ENCODE data around the gene ARID1B. TPM values are rescaled to one million over a fixed set of nuclear protein-coding genes. Genes with fewer than 3 reads are reported as not detected.

The ARID1B gene
- total RNA-seq, 1 donor from 2014 or later: 18.5 TPM

DNA sequence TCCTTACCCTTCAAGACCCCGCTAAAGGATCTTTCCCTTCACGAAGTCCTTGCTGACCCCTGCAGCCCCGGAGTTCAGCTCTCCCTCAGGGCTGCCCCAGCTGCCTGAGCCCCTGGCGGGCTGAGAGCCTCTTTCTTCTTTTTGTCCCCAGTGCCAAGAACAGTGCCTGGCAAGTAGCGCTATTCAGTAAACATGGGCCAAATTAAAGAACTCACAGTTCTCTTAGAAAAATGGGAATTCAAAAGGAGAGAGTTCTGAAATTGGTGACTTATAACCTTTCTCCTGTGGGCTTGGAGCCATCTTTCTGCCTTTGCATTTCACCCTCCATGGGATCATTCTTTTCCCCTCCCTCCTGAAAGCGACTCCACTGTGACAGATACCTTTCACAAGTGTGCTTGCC, 318.9 kb downstream of the ARID1B start:
- DNase-seq (ENCODE audit: low read depth): no peak
- no peak overlapping the region for H3K4me3 ChIP-seq (ENCODE audit: low read depth, low read length)
- TF ChIP-seq, protein P1, sequence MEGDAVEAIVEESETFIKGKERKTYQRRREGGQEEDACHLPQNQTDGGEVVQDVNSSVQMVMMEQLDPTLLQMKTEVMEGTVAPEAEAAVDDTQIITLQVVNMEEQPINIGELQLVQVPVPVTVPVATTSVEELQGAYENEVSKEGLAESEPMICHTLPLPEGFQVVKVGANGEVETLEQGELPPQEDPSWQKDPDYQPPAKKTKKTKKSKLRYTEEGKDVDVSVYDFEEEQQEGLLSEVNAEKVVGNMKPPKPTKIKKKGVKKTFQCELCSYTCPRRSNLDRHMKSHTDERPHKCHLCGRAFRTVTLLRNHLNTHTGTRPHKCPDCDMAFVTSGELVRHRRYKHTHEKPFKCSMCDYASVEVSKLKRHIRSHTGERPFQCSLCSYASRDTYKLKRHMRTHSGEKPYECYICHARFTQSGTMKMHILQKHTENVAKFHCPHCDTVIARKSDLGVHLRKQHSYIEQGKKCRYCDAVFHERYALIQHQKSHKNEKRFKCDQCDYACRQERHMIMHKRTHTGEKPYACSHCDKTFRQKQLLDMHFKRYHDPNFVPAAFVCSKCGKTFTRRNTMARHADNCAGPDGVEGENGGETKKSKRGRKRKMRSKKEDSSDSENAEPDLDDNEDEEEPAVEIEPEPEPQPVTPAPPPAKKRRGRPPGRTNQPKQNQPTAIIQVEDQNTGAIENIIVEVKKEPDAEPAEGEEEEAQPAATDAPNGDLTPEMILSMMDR (conservative IDR thresholded peaks at IDR 0.05; ENCODE audit: low read depth, low read length): no peak

DNA sequence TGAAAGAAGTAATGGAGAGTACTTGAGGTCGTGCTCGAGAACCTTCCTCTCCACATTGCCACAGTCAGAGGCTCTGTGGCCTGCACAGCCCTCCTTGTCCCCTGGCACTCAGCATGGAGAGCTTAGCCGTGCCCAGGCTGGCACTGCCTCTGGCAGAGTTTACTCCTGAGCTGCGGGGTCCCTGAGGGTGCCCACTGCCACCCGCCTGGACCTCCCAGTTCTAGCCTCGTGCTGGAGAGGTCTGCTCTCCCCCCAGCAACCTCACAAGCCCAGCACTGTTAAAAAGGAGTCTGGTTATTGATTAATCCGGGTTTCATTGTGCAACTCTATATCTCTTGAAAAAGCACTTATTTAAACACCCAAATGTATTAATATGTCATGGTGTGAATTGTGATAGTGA, 319.3 kb downstream of the ARID1B start:
- no peak for DNase-seq (ENCODE audit: low read depth)
- TF ChIP-seq, protein P1 (conservative IDR thresholded peaks at IDR 0.05; ENCODE audit: low read depth, low read length): no peak

DNA sequence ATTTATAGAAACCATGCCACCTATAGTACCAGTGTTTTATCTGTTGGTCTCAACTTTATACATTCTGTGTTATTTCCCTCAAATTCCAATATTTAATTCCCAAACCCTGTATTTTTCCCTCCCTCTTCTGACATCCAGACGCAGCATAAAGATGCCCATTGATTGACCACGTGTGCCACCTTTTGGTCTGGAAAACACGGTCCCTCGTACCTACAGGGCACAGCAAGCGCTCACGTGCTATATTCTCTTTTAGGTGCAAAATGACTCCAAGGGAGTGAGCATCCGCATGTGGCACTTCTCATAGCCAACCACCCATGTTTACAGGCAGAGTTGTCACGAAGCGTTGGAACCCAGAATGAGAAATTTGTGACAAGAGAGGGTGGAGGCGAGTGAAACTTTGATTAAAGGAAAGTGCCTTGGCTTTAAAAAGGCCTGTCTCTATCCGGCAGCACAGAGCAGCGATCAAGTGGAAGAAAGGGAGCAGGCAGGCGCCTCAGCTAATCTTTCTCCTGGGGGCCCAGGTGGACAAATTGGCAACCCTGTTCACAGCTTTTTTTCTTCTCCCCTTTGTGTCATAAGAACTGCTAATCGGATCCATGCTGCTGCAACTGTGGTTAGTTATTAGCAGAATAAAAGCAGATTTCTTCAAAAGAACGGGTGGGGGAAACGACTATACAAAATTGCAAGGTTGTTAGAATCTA, 320.2 kb downstream of the ARID1B start:
- H3K4me3 ChIP-seq (ENCODE audit: low read depth, low read length): no peak overlapping the region
- DNase-seq (ENCODE audit: low read depth): no peak
- TF ChIP-seq, protein P1 (conservative IDR thresholded peaks at IDR 0.05; ENCODE audit: low read depth, low read length): no peak

More for the DNA sequence above, 319.3 kb downstream of the ARID1B start:
- H3K4me3 ChIP-seq (ENCODE audit: low read depth, low read length): no peak overlapping the region

DNA sequence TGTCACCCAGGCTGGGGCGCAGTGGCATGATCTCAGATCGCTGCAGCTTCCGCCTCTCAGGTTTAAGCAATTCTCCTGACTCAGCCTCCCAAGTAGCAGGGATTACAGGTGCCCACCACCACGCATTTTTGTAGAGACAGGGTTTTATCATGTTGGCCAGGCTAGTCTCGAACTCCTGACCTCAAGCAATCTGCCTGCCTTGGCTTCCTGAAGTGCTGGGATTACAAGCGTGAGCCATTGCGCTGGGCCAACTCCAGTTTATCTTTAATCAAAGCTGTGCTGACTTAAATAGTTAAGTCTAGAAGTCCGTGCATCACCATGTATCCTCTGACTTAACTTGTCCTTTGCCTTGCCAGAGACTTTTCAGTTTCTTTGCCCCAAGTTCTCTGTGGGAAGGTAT, 321.8 kb downstream of the ARID1B start:
- TF ChIP-seq, protein P1 (conservative IDR thresholded peaks at IDR 0.05; ENCODE audit: low read depth, low read length): no peak
- H3K4me3 ChIP-seq (ENCODE audit: low read depth, low read length): no peak overlapping the region
- DNase-seq (ENCODE audit: low read depth): no peak

DNA sequence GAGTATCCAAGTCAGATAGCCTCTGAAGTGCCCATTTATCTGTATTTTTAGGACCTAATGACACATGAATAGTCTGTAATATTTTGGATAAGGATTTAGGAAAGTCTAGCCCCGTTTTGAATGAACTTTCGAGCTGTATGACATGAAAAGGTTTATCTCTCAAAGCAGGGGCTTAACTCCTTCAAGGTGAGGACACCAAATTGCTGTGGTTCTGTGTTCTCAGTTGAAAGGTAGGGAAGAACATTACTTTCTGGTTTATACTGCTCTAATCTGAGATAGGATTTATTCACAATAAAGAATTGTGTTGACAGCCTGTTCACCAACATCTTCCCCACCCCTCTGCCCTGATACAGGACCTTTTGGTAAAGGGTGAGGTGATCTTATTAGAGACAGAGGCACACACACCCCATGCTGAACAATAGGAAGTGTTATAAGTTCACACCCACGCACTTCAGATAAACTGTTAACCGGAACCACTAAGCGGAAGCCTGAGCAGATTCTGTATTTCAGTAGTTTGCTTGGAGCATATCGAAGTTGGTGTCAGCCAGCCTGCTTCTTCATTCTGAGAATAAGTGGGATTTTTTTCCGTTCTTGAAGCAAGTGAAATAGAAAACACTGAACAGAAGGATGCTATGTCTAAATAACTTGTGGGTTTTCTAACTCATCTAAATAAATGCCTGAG, 322.9 kb downstream of the ARID1B start:
- no peak overlapping the region for H3K4me3 ChIP-seq (ENCODE audit: low read depth, low read length)
- DNase-seq (ENCODE audit: low read depth): no peak
- TF ChIP-seq, protein P1 (conservative IDR thresholded peaks at IDR 0.05; ENCODE audit: low read depth, low read length): no peak

DNA sequence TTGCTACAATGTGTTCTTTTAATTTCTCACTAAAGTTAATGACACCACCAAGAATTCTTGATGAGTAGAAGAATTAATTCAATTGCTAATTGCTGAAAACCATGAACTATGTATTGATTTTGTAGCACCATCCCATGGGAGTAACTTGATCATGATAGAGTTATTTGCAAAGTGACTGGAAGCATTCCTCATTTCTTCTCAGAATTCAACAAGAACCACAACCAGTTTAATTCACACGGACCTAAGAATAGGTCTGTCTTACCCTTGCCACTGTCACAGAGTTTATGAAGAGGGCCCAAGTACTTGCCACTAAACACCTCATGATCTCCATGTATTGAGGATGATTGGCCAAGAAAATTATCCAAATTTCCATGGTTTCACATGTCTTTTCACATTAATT, 324.0 kb downstream of the ARID1B start:
- H3K4me3 ChIP-seq (ENCODE audit: low read depth, low read length): no peak overlapping the region
- TF ChIP-seq, protein P1 (conservative IDR thresholded peaks at IDR 0.05; ENCODE audit: low read depth, low read length): no peak
- DNase-seq (ENCODE audit: low read depth): no peak

All from epithelial cell of proximal tubule (primary cell).